RWPE1 (cell line): ENCODE measurements around the gene LYSMD1.

Experiments used
- CTCF ChIA-PET: fragments of 350-600 bp; sonication (Branson Sonifier 250); formaldehyde crosslinking; extraction: SDS; loops from one replicate; lab custom pipeline; 2021; lab: Yijun Ruan, JAX
- POLR2A ChIA-PET: fragments of 400-600 bp; formaldehyde crosslinking; extraction: SDS; loops from one replicate; lab custom pipeline; 2020; ENCODE audit warnings: antibody characterized with exemption; ENCODE audit not compliant: low non-redundant PET; lab: Yijun Ruan, JAX
- DNase-seq: peaks from one replicate; pipeline ENCODE4 v3.0.0; 2012; ENCODE audit warnings: low spot score
- H3K27ac ChIP-seq: fragments of 450-650 bp; 2 replicates; pipeline ENCODE4 v1.5.1; 2017
- TF ChIP-seq, protein P1 (sequence below): fragments of 450-650 bp; conservative IDR thresholded peaks from 2 replicates; pipeline ENCODE4 v1.5.1; 2017; ENCODE audit warnings: low read depth, mild to moderate bottlenecking

The LYSMD1 gene

DNA sequence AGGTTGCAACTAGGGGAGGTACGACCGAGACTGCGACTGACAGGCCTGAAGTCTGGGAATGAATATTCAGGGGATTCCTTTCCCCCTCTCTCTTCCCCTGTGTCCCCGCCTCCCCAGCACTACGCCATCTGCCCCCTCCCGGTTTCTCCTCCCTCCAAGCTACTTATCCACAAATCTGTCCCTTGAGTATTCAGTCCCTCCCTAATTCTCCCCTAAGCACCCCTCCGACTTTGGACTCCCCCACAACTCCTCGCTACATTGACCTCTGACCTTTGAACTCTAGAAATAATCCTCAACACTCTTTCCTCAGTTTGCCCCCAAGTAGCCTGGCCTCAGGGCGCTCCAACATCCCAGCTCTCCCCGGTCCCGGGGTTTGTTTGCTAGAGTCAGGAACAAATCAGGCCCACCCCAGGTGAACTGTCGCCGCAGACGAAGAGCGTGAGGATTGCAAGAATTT, 393 bp downstream of the LYSMD1 start:
- ChIA-PET POLR2A (no interaction called here), CTCF (no interaction called here)
- peak; percentile 51 for DNase-seq
- H3K27ac ChIP-seq, result peak overlapping the region; percentile 84
- TF ChIP-seq, protein P1, sequence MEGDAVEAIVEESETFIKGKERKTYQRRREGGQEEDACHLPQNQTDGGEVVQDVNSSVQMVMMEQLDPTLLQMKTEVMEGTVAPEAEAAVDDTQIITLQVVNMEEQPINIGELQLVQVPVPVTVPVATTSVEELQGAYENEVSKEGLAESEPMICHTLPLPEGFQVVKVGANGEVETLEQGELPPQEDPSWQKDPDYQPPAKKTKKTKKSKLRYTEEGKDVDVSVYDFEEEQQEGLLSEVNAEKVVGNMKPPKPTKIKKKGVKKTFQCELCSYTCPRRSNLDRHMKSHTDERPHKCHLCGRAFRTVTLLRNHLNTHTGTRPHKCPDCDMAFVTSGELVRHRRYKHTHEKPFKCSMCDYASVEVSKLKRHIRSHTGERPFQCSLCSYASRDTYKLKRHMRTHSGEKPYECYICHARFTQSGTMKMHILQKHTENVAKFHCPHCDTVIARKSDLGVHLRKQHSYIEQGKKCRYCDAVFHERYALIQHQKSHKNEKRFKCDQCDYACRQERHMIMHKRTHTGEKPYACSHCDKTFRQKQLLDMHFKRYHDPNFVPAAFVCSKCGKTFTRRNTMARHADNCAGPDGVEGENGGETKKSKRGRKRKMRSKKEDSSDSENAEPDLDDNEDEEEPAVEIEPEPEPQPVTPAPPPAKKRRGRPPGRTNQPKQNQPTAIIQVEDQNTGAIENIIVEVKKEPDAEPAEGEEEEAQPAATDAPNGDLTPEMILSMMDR, result no peak

DNA sequence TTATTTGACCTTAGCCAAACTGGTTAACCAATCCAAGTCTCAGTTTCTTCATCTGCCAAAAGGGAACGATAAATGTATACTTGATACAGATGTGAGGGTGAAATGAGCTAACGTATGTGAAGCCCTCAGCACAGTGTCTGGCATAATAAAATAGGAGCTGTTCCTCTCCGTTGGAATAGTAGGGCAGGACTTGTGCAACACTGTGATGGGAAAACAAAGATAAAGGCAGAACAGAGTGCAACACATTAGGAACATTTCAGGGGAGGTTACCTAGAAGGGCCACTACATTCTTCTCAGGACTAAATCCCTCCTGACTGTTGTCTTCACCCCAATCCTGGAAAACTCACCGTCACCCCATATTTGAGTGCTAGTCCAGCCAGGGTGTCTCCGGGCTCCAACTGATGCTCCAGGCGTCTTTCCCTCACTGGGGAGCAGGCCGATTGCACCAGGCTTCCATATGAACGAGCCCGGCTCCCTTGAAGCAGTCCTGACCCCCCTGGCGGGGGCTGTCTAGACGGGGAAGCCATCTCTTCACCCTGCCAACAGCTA, 896 bp downstream of the LYSMD1 start:
- TF ChIP-seq, protein P1, result no peak
- peak overlapping the region; percentile 84 for H3K27ac ChIP-seq
- no peak for DNase-seq
- ChIA-PET CTCF (interaction anchor here (0.6 kb wide), 1 partner anchor 106 kb away, joined by 4 read pairs; the partner anchor contains the start of gene CDC42SE1), POLR2A (no interaction called here)

DNA sequence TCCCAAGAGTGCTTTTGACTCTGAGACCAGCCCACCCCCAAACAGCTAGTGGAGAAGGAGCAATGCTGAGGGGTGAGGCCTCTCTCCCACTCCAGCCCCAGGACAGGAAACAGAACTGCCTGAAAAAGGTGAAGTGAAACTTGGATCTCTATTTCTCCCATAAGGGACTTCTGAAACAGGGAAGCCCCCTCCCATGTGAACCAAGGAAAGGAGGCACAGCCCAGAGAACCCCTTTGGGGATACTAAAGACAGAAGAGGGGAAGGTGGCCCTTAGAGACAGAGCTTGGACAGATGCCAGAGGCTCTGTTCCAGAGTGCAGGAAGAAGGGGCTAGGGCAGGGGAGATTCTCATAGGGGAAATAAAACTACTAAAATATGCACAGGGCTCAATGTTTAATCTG, 6.3 kb downstream of the LYSMD1 start:
- TF ChIP-seq, protein P1, result no peak
- DNase-seq, result no peak
- no peak overlapping the region for H3K27ac ChIP-seq
- CTCF ChIA-PET, result interaction anchor here (0.6 kb wide), 2 partner anchors 97 to 154 kb away, joined by 3 to 7 read pairs; no protein-coding TSS in a partner anchor
- POLR2A ChIA-PET, result no interaction called here

DNA sequence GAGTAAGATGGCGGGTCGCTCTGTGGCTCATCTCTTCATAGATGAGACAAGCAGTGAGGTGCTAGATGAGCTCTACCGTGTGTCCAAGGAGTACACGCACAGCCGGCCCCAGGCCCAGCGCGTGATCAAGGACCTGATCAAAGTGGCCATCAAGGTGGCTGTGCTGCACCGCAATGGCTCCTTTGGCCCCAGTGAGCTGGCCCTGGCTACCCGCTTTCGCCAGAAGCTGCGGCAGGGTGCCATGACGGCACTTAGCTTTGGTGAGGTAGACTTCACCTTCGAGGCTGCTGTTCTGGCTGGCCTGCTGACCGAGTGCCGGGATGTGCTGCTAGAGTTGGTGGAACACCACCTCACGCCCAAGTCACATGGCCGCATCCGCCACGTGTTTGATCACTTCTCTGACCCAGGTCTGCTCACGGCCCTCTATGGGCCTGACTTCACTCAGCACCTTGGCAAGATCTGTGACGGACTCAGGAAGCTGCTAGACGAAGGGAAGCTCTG, 6.9 kb downstream of the LYSMD1 start:
- POLR2A ChIA-PET, result no interaction called here
- no peak for DNase-seq
- TF ChIP-seq, protein P1, result no peak
- H3K27ac ChIP-seq, result no peak overlapping the region
- CTCF ChIA-PET, result no interaction called here

DNA sequence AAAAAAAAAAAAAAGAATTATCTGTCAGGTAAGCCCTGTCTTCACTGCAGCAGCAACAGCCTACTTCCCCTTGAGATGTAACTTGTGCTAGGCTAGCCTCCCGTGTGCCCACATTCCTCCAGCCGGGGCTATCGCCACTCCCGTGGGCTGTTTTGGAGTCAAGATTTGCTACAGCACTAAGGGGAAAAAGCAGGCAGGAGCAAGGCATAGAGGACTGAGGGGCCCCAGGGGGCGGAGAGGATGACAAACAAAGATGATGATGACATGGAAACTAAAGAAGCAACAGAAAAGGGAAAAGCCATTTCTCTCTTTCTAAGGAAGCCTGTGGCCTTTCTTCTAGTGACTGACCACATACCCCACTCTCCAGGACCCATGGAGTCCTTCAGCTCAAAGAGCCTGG, 7.4 kb downstream of the LYSMD1 start:
- ChIA-PET POLR2A (no interaction called here), CTCF (interaction anchor here (0.6 to 0.7 kb wide), 3 partner anchors 15 to 1144 kb away, joined by 3 read pairs; partner anchors contain the start of gene GABPB2)
- H3K27ac ChIP-seq, result no peak overlapping the region
- TF ChIP-seq, protein P1, result no peak
- no peak for DNase-seq

DNA sequence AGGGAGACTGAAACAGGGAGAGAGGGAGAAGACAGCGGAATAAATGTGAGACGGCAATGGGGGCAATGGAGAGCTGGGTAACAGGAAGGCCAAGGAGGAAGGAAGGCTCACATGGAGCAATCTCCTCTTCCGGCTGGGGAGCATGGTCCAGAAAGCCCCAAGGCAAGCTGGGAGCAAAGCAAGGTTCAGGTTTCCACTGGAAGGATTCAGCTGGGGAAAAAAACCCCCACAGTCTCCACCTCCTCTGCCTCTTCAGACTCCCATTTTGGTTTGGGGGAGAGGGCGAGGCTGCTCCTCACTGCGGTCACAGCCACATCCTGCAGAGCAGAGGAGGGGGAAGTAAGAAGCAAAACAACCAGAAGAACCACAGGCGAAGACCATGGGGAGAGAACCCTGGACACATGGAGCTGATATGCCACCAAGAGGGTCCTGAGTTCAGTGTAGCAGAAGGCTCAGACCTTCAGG, 8.6 kb downstream of the LYSMD1 start:
- peak overlapping the region; percentile 15; the same call in 1 of the 2 replicates for H3K27ac ChIP-seq
- no peak for DNase-seq
- TF ChIP-seq, protein P1, result no peak

More for the DNA sequence above, 8.6 kb downstream of the LYSMD1 start:
- POLR2A ChIA-PET, result interaction anchor here (0.5 kb wide), 1 partner anchor 61 kb away, joined by 4 read pairs; no protein-coding TSS in a partner anchor
- CTCF ChIA-PET, result interaction anchor here (0.6 to 1.2 kb wide), 3 partner anchors 45 to 60 kb away, joined by 3 to 7 read pairs (median 6); no protein-coding TSS in a partner anchor
